GM12878 (cell line): ENCODE data around the gene FBXO8. TPM values are rescaled to one million over a fixed set of nuclear protein-coding genes. Genes with fewer than 3 reads are reported as not detected.

Source experiments
- ATAC-seq: fragments of 200-7000 bp; cut with Tn5 transposase; 3 replicates; pipeline ENCODE4 v1.9.1; 2020; ENCODE audit warnings: mild to moderate bottlenecking, moderate library complexity
- BruUV-seq: library from RNA; stranded (reverse); fragments of 400-500 nt; replicated peaks from 2 replicates; lab custom pipeline; 2021; lab: Mats Ljungman, UMichigan
- CTCF ChIA-PET: fragments of 300-600 bp; sonication (Branson Sonifier 250); formaldehyde crosslinking; extraction: SDS; loops from one replicate; lab custom pipeline; 2021; ENCODE audit warnings: inconsistent platforms; lab: Yijun Ruan, JAX
- POLR2A ChIA-PET: fragments of 350-600 bp; formaldehyde crosslinking; extraction: SDS; loops from one replicate; lab custom pipeline; 2021; ENCODE audit warnings: inconsistent platforms; lab: Charles Lee
- RAD21 ChIA-PET: fragments of 300-600 bp; sonication (Branson Sonifier 250); formaldehyde crosslinking; loops from one replicate; lab custom pipeline; 2023; ENCODE audit warnings: antibody characterized with exemption; ENCODE audit not compliant: unreplicated experiment; lab: Charles Lee
- SMC1A ChIA-PET: fragments of 300-600 bp; sonication (Branson Sonifier 250); formaldehyde crosslinking; loops from one replicate; lab custom pipeline; 2023; ENCODE audit not compliant: unreplicated experiment, uncharacterized antibody; lab: Charles Lee
- DNase-seq: peaks from one replicate; pipeline ENCODE4 v3.0.0-alpha.2; 2011; ENCODE audit warnings: low read depth, low spot score
- FAIRE-seq: peaks from 3 replicates; lab custom pipeline; 2011; peaks lifted over from hg19 to GRCh38; lab: Jason Lieb, UNC
- H2AFZ ChIP-seq: 2 replicates; pipeline ENCODE4 v1.6.0; 2011; ENCODE audit warnings: low read depth, low read length, control low read depth; ENCODE audit not compliant: control insufficient read depth
- H3K27ac ChIP-seq: 2 replicates; pipeline ENCODE4 v1.5.1; 2011; ENCODE audit warnings: control low read depth; ENCODE audit not compliant: control insufficient read depth, insufficient read depth
- H3K27me3 ChIP-seq, 2 experiments: replicated peaks in 1 of 2; 2 replicates each; pipeline versions ENCODE4 v1.6.0 to v1.6.1; 2011; ENCODE audit warnings: low read length in 1 of 2; ENCODE audit not compliant: control insufficient read depth in 2 of 2, insufficient read depth in 2 of 2
- H3K36me3 ChIP-seq, 2 experiments: 2 replicates each; pipeline ENCODE4 v1.5.1; 2011; ENCODE audit warnings: low read length in 1 of 2; ENCODE audit not compliant: control insufficient read depth in 2 of 2, insufficient read depth in 2 of 2
- H3K4me1 ChIP-seq: 2 replicates; pipeline ENCODE4 v1.6.1; 2011; ENCODE audit warnings: mild to moderate bottlenecking, low read length, moderate library complexity, mixed read lengths; ENCODE audit not compliant: control insufficient read depth, insufficient read depth
- H3K4me2 ChIP-seq: 2 replicates; pipeline ENCODE4 v1.6.0; 2011; ENCODE audit warnings: control low read depth; ENCODE audit not compliant: control insufficient read depth, insufficient read depth
- H3K4me3 ChIP-seq: fragments of 200-600 bp; sonication (generic); 2 replicates; pipeline ENCODE4 v1.5.1; 2016
- H3K79me2 ChIP-seq: 2 replicates; pipeline ENCODE4 v1.6.0; 2011; ENCODE audit warnings: low read length; ENCODE audit not compliant: control insufficient read depth, insufficient read depth
- H3K9ac ChIP-seq: 2 replicates; pipeline ENCODE4 v1.8.0; 2011; ENCODE audit warnings: low read length, control low read depth, mixed read lengths; ENCODE audit not compliant: control insufficient read depth, insufficient read depth
- H3K9me3 ChIP-seq: replicated peaks from 3 replicates; pipeline ENCODE4 v1.5.1; 2011; ENCODE audit warnings: mild to moderate bottlenecking, low read length; ENCODE audit not compliant: control insufficient read depth, insufficient read depth
- H4K20me1 ChIP-seq: 2 replicates; pipeline ENCODE4 v1.6.0; 2011; ENCODE audit not compliant: control insufficient read depth, insufficient read depth
- CBX3 ChIP-seq: fragments of 200-600 bp; sonication (generic); IDR thresholded peaks from 2 replicates; pipeline ENCODE4 v1.6.1; 2016; ENCODE audit warnings: low read depth, borderline replicate concordance
- CHD4 ChIP-seq: fragments of 200-600 bp; sonication (generic); IDR thresholded peaks from 2 replicates; pipeline ENCODE4 v1.6.1; 2016; ENCODE audit warnings: mild to moderate bottlenecking
- LARP7 ChIP-seq: fragments of 450-650 bp; IDR thresholded peaks from 2 replicates; pipeline ENCODE4 v1.6.1; 2017; ENCODE audit warnings: mild to moderate bottlenecking
- MEF2B ChIP-seq: fragments of 450-650 bp; IDR thresholded peaks from 2 replicates; pipeline ENCODE4 v1.6.1; 2018; ENCODE audit warnings: mild to moderate bottlenecking, moderate library complexity; ENCODE audit not compliant: partially characterized antibody, poor library complexity, severe bottlenecking
- SRF ChIP-seq, 2 experiments: IDR thresholded peaks; 2 replicates each; pipeline ENCODE4 v1.6.1; 2011; ENCODE audit warnings: low read depth in 2 of 2, low read length in 2 of 2, mild to moderate bottlenecking in 1 of 2, moderate library complexity in 1 of 2
- WGBS: methylation state at CpG from one replicate; pipeline ENCODE4 v1.1.6; 2016; ENCODE audit warnings: low lambda C conversion rate; ENCODE audit not compliant: insufficient replicate concordance, insufficient coverage; ENCODE audit errors: missing lambda C conversion rate; 5-methylcytosine and 5-hydroxymethylcytosine counted together
- in situ Hi-C: fragments of 300-500 bp; cut with MboI; formaldehyde crosslinking; loops from 9 replicates; pipeline ENCODE4 v1.14.3; 2018; ENCODE audit warnings: mixed read lengths
- intact Hi-C: fragments of 100-400 bp; cut with micrococcal nuclease; formaldehyde crosslinking; loops from one replicate; pipeline ENCODE4 v1.14.2; 2022; ENCODE audit not compliant: unreplicated experiment
- polyA plus RNA-seq, 11 experiments: library from polyadenylated mRNA; depleted of rRNA in 4 of 11; unstranded in 6 of 11; stranded (reverse) in 5 of 11; fragments of >200 nt; fragmentation: Nextera tagmentation in 4 of 11; fragmentation: Illumina TruSeq in 1 of 11; extraction: Ambion mirVana in 4 of 11; extraction: Trizol in 1 of 11; gene quantifications; 1 replicate in 1 of 11; 2 replicates in 10 of 11; pipeline versions ENCODE4 v1.2.1 to v1.2.3, GENCODE V29; 2011 to 2016; ENCODE audit warnings: inconsistent platforms in 2 of 11, missing spikeins in 2 of 11, low read depth in 1 of 11
- total RNA-seq, 4 experiments: library from RNA; depleted of rRNA in 3 of 4; stranded (reverse); fragments of >200 nt in 3 of 4; fragmentation: Illumina TruSeq in 1 of 4; extraction: Trizol in 1 of 4; gene quantifications; 2 replicates each; pipeline versions ENCODE4 v1.2.1 to v1.2.3, GENCODE V29; 2013 to 2021
- TF ChIP-seq, protein P1 (sequence below): IDR thresholded peaks from 2 replicates; pipeline ENCODE4 v1.6.1; 2012; ENCODE audit warnings: low read depth, low read length, improper control_type of control experiment

FBXO8 gene
- total and polyA plus RNA-seq, 10 of the 15 experiments (the other 5 are each of a cell fraction or from before 2014, with no cell fraction given) = 11.3 to 38.1 (median 16.8) TPM

- TF ChIP-seq CHD4 (no peak), CBX3 (no peak)
- TF ChIP-seq, all 136 proteins: peak for 0
Measured at GRCh38 chr4:174316954-174317353, 33.5 kb upstream of the FBXO8 start (continued).

DNA sequence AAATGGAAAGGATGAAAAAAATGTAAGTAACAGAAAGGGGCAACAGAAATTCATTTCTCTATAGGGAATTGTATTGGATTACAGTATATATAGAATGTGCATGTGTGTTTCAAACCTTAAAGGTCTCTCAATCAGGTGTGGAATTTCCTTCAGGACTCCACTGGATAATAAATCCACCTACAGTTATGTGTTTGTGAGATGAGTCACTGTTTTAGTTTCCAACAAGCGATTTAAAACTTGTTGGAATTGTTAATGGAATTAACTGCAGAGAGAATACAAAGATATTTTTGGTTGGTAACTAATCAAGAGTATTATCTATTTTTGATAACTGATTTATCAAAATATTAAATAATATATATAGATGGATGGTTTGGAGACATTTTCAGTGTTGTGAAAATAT lies 33.1 kb upstream of the FBXO8 start:
- Histone ChIP-seq H3K27me3 (no peaks in the 10 kb centered on the region), H3K9me3 (no peaks in the 10 kb centered on the region), H3K27ac (no peak overlapping the region), H3K4me2 (no peak overlapping the region), H4K20me1 (no peaks in the 10 kb centered on the region), H3K4me3 (no peak overlapping the region), H3K79me2 (no peaks in the 10 kb centered on the region), H3K9ac (no peak overlapping the region), H3K4me1 (no peaks in the 10 kb centered on the region), H2AFZ (no peak overlapping the region), H3K36me3 (no peaks in the 10 kb centered on the region; a peak in 1 of 4 replicates)
- no TSS peak for BruUV-seq
- no peak for FAIRE-seq
- intact Hi-C loops (loop anchor here (5.0 kb wide), 1 partner anchor 894 kb away; no protein-coding TSS in a partner anchor), in situ Hi-C loops (loop anchor here (10.0 to 25.0 kb wide), 2 partner anchors 92 to 804 kb away; no protein-coding TSS in a partner anchor)
- TF ChIP-seq, protein P1, sequence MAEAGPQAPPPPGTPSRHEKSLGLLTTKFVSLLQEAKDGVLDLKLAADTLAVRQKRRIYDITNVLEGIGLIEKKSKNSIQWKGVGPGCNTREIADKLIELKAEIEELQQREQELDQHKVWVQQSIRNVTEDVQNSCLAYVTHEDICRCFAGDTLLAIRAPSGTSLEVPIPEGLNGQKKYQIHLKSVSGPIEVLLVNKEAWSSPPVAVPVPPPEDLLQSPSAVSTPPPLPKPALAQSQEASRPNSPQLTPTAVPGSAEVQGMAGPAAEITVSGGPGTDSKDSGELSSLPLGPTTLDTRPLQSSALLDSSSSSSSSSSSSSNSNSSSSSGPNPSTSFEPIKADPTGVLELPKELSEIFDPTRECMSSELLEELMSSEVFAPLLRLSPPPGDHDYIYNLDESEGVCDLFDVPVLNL = no peak
- TF ChIP-seq LARP7 = no peak
- TF ChIP-seq SRF (IDR thresholded peaks at IDR 0.05; ENCODE audit: low read depth in 2 of 2, low read length in 2 of 2) = no peak
- TF ChIP-seq MEF2B = no peak
- 100% methylated on average over 1 of the region's 1 CpG for WGBS
- no peak for ATAC-seq
- CTCF ChIA-PET = no interaction called here
- SMC1A ChIA-PET = no interaction called here
- RAD21 ChIA-PET = no interaction called here
- POLR2A ChIA-PET = no interaction called here
- no peak for DNase-seq
